ENCODE results near the gene VPS51.
A peak's percentile ranks its signal among the peaks of the same experiment; 100 is the strongest.

The VPS51 gene

GRCh38 chr11:65084598-65085375 lies 11.2 kb upstream of the VPS51 start:
- no peak for TF ChIP-seq CTCF (IDR thresholded peaks at IDR 0.05; ENCODE audit: low read depth, low read length)
- H3K4me3 ChIP-seq (ENCODE audit: low read depth, low read length): peak overlapping the region; percentile 94

GRCh38 chr11:65085446-65085845 lies 10.6 kb upstream of the VPS51 start:
- TF ChIP-seq CTCF (IDR thresholded peaks at IDR 0.05; ENCODE audit: low read depth, low read length): no peak
- peak overlapping the region; percentile 94; the same call in 1 of the 2 replicates for H3K4me3 ChIP-seq (ENCODE audit: low read depth, low read length)

- no peak for TF ChIP-seq CTCF (IDR thresholded peaks at IDR 0.05; ENCODE audit: low read depth, low read length)
These were observed 9.2 kb upstream of the VPS51 start for GRCh38 chr11:65086809-65087208.

GRCh38 chr11:65087216-65087615 lies 8.8 kb upstream of the VPS51 start:
- no peak overlapping the region for H3K4me3 ChIP-seq (ENCODE audit: low read depth, low read length)
- TF ChIP-seq CTCF (IDR thresholded peaks at IDR 0.05; ENCODE audit: low read depth, low read length): no peak

More at GRCh38 chr11:65086809-65087208, 9.2 kb upstream of the VPS51 start:
- no peak overlapping the region for H3K4me3 ChIP-seq (ENCODE audit: low read depth, low read length)

- H3K4me3 ChIP-seq (ENCODE audit: low read depth, low read length): no peak overlapping the region
- no peak for TF ChIP-seq CTCF (IDR thresholded peaks at IDR 0.05; ENCODE audit: low read depth, low read length)
These were observed 8.2 kb upstream of the VPS51 start for GRCh38 chr11:65087827-65088226.

- no peak overlapping the region for H3K4me3 ChIP-seq (ENCODE audit: low read depth, low read length)
- TF ChIP-seq CTCF (IDR thresholded peaks at IDR 0.05; ENCODE audit: low read depth, low read length): no peak
These were observed 6.4 kb upstream of the VPS51 start for GRCh38 chr11:65089621-65090020.

GRCh38 chr11:65090628-65091027 lies 5.4 kb upstream of the VPS51 start:
- H3K4me3 ChIP-seq (ENCODE audit: low read depth, low read length): no peak overlapping the region
- no peak for TF ChIP-seq CTCF (IDR thresholded peaks at IDR 0.05; ENCODE audit: low read depth, low read length)

Measured in WI38 (cell line).